ENCODE results near the gene FXYD6.

The FXYD6 gene

DNA sequence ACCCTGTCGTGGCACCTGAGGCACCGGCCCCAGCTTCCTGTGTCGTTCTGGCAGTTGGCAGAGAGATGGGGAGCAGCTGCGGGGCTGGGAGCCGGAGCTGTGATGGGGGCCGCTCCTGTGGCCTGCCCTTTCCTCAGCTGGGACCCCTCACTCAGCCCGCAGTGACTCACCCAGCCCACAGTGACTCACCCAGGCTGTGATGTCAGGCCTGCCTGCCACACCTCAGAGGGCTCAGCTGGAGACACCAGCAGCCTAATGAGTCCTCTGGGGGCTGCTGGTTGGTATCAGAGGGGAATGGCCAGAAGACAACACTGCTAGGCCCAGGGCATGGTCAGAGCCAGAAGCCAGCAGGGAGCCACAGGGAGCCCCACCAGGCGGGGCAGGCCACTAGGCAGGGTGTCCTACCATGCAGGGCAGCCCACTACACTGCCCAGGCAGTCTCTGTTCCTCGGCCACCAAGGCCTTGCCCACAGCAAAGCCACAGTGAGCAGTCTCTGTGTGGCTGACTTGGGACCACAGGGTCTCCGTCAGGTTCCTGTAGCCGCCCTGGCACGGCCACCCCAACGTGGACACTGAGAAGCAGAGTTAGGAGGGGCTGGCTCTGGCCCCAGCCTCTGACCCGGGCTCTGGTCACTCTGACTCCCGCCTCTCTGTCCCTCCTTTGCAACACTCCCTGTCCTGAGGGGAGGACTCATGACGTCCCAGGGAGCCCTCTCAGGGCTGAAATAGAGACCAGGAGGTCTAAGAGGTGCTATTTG lies 47.7 kb downstream of the FXYD6 start:
- peak; percentile 78 for DNase-seq (ENCODE audit: low read depth)

DNA sequence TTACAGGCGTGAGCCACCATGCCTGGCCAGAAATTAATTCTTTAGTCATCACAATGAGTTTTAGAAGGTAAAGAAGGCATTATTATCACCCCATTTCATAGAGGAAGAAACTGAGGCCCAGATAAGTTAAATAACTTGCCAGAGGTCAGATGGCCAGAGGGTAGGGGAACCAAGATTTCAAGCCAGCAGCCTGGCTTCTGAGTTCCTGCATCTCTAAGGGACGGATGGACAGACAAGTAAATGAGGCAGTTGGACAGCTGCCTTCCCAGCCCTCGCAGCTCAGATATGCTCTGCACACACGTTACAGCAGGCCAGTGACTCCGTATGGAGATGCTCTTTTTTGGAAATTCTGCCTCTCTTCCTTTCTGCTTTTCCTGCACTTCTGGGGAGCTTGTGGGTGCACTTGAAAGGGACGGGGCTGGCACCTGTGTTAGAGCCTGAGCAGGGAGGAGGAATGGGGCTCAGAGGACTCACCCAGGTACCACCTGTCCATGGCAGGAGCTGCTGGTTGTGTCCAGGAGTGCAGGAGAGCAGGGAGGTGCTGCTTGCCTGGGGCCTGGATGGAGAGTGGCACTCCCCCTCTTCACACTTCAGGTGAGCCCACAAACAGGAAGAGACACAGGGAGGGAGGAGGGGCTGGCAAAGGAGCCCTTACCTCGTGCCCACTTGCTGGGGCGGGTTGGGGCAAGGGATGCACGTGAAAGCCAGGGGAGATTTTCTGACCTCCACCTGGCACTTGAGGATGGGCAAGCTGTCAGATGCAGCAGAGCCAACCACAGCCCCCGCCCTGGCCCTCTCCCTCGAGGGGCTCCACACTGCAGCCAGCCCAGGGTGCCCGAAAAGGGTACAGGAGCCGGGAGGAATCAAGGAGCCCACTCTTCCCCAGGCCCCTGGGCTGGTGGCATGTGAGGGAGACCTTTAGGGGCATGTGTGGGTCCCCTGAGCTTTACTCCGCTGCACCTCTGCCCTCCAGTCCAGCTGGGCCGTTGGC lies 48.6 kb downstream of the FXYD6 start:
- no peak for DNase-seq (ENCODE audit: low read depth)

DNA sequence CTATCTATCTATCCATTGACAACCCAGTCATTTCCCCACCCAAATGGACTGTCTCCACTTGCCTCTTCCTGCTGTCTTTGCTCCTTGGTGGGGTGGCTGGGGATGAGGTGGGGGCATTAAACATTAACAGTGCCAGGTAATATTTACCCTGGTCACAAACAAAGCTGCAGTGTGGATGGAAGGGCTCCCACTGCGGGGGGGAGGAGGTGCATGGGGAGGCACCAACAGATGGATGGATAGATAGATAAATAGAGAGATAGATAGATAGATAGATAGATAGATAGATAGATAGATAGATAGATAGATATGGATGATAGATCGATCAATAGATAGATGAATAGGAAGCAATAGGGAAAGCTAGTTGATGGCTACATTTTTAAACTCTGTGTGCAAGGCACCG lies 49.6 kb downstream of the FXYD6 start:
- DNase-seq (ENCODE audit: low read depth) = no peak

DNA sequence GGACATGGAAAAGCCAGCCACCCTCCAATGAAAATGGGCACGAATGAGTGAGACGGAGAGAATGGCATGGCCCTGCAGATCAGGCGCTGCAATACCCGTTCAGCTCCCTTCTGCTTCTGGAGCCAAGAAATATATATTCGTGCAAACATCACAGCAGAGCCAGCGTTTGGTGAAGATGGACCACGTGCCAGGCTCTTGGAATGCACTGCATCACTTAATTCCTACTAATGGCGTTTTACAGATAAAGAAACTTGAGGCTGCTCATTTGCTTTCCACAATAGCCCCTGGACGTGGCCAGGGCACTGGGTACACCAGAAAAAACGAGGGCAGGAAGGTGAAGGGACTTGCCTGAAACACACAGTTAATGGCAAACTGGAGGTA lies 50.3 kb downstream of the FXYD6 start:
- DNase-seq (ENCODE audit: low read depth) = no peak

DNA sequence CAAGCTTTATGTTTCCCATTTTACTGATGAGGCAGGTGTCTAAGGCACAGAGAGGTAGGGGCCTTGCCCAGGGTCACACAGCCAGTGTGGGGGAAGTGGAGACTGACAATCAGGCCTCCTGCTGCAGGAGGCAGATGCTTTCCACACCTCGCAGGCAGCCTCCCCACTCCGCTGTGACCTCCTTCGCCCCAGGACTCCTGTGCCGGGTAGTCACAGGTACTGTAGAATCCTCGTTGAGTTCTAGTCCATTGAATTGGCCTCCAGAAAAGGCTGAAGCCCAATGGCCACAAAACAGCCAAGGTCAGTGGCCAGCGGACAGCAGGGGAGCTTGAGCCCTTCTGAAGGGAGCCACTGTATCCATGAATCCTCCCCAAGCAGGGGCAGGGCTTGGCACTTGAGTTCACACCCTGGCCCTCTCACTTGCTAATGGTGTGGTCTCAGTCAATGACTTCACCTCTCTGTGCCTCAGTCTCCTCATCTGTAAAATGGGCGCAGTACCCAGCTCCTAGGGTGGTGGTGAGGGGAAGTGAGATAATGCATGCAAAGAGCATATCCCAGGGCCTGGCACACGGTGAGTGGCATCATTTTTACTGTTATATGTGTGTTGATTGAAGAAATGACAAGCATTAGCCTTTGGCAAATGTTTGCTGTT lies 50.8 kb downstream of the FXYD6 start:
- DNase-seq (ENCODE audit: low read depth) = no peak

DNA sequence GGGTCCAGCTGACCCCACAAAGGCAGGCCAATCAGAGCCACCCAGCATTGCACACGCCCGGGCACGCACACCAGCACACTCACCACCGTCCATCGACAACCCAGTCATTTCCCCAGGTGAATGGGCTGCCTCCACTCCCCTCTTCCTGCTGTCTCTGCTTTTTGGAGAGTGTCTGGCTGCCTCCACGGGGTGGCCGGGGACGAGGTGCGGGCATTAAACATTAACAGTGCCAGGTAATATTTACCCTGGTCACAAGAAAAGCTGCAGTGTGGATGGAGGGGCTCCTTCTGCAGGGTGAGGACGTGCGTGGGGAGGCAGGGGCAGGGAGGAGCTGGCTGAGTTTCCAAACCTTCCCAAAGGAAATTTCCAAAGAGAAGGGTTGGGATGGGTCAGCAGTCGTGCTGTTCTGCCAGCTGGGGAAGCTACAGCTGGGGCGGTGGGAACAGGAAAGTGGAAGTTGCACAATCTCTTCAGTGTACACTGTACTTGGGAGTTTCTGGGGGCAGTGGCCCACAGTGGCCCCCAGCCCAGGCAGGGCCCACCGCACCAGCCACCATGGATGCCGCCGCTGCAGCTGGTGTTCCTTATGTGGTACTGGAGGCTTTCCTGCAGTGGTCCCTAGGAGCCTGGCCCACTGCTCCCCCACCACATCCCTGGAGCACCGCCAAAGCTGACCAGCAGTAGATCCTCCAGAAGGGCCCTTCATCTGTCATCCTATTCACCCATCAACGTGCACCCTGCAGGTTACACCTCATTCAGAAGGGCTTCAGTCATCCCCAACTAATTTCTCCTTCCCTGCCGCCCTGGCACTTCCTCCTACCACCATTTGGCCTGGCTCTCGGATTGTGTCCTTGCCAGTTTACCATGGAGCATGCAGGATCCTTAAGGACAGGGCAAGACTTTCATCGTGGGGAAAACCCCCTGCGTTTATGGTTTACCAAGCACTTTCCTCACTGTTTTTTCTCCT lies 51.6 kb downstream of the FXYD6 start, which contains the start of gene FXYD2:
Gene FXYD2 (minus strand): TSS at position 174 of the 967 bp plus-strand sequence. CDS start 66 bp downstream, at position 108.
- DNase-seq (ENCODE audit: low read depth) = no peak

DNA sequence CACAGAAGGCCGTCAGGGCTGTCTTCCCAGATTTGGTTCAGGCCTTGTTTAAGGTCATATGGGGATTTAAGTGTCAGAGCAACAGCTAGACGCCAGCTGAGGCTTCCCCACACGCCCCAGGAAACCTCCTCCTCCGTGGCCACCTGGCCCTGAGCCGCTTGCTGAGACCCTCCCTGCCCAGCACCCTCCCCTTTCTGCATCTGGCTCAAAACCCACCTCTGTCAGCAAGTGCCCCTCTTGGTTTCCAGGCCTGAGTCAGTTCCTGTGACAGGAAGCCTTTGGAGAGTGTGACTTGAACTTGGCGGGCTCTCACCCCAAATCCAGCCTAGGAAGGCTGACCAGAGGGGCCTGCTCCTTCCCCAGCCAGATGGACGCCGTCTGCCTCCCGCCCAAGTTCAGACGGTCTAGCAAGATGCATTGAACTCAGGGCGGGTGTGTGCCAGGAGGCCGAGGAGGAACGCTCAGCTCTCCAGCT lies 52.5 kb downstream of the FXYD6 start:
- no peak for DNase-seq (ENCODE audit: low read depth)

DNA sequence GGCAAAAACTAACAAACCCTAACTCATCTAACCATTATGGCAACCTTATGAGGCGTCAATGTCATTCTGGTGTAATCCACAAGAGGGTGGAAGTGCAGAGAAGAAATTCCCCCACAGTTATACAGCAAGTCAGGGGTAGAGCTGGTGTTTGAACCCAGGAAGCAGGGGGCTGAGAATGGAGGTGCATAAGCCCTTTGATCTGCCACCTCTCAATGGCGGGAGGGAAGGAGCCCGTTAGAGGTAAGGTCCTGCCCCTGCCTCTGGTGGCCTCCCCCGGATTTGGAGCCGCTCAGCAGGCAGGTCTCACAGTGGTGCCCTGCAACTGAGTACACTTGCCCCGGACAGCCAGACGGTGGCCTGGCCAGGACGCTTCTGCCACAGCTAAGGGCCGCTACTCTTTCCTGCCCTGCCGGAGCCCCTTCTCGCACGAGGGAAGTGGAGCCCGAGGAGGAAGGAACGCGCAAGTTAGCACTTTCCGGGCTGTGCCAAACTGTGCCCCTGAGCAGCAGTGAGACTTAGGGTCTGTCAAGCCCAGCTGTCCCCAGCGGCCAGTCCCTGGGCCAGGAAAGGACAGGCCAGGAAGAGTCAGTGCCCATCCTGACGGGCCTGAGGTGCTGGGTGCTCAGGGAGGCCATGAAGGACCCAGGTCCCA lies 53.0 kb downstream of the FXYD6 start:
- no peak for DNase-seq (ENCODE audit: low read depth)

DNA sequence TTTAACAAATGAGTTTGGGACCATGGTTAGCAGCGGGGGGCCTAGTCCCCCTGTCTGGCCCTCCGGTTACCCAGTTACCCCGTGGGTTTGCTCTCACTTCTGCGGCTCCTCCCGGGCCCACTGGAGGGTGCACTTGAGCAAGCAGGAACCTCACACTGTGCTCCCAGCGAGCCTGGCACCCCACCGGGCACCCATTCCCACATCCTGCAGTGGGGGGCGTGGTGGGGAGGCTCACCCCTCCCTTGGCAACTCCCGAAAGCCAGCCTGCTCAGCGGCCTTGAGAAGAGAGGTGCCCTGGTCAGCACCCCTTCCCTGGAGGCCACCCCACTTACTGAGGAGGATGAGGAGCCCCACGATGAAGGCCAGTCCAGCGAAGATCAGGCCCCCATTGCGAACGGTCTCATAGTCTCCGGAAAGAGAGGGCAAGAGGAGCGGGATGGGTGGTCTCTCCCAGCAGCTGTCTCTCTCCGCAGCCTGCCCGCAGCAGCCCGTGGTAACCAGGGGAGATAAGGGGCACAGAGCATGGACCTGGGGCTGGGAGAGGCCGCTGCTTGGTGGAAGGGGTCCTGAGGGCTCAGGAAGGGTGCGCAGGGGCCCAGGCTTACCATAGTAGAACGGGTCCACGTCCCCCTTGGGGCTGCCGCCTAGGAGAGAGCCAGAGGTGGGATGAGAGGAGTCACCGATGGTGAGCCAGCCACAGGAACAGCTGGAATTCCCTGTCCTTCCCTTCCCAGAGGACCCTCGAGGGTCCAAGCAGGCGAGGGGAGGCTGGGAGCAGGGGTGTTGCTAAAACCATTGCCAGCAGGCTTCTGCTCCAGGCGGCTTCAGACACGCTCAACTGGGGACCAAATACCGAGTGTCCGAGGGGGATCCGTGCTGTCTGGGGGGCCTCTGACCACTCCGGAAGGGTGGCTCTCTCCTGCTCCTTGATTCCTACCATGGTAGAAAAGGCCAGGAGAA lies 54.1 kb downstream of the FXYD6 start:
- DNase-seq (ENCODE audit: low read depth) = no peak

DNA sequence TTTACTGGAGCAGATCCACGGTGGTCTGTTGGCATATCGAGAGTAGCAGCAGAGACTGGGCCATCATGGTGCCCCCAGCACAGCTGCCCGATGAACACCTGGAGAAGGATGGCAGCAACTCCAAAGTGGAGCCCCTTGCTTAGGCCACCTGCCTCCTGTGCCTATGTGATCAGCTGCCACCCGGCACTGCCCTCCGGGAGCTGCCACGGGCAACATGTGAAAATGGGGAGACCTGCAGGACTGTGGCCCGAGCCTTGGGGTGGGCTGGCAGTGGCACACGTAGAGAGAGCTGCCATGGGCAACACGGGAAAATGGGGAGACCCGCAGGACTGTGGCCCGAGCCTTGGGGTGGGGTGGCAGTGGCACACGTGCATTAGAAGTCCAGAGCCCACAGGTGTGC lies 55.0 kb downstream of the FXYD6 start:
- no peak for DNase-seq (ENCODE audit: low read depth)

DNA sequence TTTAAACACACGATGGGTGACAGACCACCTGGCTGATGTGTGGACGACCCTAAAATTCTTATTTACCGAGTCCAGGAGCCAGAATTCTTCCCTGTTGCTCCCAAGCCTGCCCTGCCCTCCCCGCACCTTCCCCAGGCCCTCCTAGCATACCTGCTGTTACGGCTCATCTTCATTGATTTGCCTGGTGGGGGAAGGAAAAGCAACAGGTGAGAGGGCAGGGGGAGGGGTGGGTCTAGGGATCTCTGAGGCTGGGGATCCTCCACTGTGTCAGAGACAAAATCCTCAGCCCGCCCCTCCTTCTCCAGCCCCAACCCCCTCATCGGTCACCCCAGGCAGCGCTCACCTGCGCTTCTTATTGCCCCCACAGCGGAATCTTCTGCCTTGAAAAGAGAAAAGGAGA lies 55.9 kb downstream of the FXYD6 start:
- no peak for DNase-seq (ENCODE audit: low read depth)

DNA sequence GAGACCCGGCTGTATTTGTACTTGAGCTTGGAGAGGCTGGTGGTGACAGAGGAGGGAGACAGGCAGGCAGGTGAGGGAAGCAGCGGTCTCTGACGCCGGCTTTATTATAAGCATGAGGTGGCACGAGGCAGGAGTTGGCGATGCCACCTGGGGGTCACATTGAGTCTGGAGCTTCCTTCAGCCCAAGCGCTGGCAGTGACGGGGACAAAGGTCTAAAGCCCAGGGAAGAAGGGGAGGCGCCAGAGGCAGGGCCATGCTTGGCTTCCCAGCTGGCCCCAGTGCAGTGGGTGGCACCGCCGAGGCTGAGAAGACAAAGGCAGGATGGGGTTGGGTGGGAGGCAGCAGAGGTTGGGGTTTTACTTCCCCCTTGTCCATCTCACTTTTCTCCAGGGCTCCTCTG lies 56.4 kb downstream of the FXYD6 start:
- no peak for DNase-seq (ENCODE audit: low read depth)

DNA sequence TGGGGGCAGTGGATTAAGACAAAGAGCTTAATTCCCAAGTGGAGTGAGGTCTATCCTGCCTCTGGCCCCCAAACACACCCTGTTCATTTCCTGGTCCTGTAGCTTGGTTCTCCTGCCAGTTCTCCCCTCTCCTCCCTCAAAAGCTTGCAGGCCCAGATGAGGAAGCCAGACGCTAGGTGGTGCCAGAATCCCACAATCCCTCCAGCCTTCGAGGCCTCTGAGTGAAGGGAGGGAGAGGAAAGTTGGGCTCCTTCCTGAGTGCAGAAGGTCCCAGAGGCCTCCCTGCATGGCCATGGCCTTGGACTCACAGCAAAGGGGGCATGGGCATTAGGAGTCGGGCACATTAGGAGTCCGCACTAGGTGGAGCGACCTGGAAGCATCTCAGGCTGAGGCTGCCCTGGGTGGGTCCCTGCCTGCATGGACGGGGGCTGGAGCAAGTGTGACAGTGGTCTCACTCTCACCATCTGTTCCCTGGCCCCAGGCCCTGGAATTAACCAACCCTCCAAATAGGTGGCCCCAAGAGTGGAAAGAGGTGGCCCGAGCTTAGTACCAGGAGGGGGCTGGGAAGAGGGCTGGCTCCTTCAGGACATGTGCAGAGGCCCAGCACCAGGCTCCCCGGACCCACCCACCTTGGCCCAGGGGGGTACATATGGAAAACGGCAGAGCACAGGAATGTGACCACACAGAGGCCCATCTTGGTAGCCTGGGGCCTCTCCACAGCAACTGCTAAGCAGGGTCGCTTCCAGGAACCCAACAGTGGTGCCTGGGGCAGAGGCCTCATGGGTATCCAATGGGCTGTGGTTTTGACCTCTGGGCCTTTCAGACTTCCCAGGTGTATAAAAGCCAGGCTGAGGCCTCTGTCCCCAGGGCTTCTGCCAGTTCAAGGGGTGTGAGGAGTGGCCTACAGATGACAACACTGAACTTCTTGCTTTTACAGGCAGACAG lies 57.1 kb downstream of the FXYD6 start:
- no peak for DNase-seq (ENCODE audit: low read depth)

DNA sequence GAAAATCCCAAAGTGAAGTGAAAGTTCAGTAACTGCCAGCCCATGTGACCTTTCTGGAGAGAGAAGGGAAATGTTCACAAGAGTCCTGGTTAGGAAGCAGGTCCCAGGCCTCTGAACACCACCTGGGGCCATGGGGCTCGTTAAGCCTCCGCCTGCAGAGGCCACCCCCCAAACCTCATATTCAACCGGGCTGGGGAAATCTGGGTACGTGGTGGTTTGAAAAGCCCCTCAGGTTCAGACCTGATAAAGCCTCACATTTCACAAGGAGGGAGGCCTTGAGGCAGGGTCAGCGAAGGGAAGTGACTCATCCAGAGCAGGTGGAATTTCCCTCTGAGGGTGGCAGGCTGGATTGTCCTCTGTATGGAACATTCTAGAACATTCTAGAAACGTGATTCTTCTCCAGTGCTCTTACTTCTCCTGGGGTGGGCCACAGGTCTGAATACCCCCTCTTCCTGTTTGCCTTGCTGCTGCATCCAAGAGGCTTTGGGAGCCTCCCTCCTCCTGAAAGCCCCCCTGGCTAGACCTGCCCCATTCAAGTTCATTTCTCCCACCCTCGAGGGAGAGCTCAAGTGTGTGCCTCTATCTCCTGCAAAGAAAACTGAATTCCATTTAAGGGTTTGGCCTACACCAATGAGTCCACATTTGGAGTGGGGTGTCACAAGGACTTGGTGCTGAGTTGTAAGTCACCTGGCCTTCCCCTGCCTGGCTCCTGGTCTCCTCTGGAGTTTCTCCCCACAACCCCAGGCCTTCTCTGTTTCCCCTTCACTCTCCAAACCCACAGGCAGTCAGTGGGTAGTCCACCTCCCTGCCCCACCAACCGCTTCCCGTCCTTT lies 58.2 kb downstream of the FXYD6 start:
- no peak for DNase-seq (ENCODE audit: low read depth)

DNA sequence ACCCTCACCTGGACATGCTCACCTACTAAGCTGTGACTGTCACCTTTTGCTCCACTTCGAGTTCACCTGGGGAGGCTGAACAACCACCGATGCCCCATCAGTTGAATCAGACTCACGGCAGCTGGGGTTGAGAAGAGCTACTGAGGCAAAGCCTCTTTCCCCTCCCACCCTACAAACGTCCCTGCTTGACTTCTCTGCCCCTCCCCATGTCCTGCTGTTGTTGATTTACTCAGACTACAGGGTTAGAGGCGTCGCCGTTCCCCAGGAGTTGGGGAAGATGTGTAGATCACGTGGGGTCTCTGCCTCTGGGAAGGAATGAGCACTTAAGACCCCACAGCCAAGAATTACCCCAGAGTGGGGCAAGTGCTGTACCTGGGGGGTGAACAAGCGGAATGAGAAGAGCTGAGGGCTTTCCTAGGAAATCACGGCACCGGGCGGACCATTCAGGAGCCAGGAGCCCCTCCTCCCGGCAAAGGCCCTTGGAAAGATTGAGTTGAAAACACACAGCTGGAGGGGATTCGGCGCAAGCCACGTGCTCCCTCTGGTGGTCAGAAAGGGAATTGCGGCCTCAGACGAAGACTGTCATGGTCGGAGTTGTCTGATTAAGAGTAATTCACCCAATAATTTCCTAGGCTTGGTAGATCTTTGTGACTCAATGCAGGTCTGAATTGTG lies 59.0 kb downstream of the FXYD6 start:
- DNase-seq (ENCODE audit: low read depth) = peak; percentile 87

DNA sequence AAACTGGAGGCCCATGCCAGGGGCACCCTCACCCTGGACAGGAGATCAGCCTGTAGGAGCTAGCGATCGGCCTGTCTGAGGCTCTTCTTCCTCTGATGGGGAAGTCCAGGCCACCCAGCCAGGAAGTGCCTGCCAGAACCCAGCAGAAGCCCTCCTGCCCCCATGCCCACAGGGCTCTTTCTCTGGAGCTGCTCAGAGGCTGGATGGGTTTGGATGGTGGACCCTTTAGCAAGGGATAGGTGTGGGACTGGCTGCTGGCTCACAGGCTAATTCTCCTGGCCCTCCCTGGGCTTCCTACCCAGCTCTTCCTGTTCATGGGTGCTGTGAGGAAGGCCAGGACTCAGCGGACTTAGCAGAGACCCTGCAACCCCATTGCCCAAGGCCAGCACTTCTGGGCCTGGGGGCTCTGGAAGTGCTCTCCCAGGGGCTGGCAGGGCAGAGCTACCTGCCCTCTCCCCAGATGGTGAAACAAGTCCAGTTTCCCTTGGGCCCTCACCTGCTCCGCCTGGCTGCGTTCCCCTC lies 59.6 kb downstream of the FXYD6 start:
- DNase-seq (ENCODE audit: low read depth) = no peak
